ENCODE data around the gene PRKN.
"Not testable (repeated sequence)": the region's sequence is repeated elsewhere in the genome, so short reads cannot be mapped to it uniquely, and the experiment has no call there.

PRKN gene

GRCh38 chr6:161534264-161534873 is 1193.2 kb downstream of the PRKN start:
- TF ChIP-seq ZNF274 (IDR thresholded peaks at IDR 0.05; ENCODE audit: low read depth, low read length) = no peak
- H3K4me3 ChIP-seq (ENCODE audit: low read length) = no peak overlapping the region

GRCh38 chr6:161533266-161533665 is 1194.3 kb downstream of the PRKN start:
- TF ChIP-seq ZNF274 (IDR thresholded peaks at IDR 0.05; ENCODE audit: low read depth, low read length) = no peak
- no peak overlapping the region for H3K4me3 ChIP-seq (ENCODE audit: low read length)

- TF ChIP-seq ZNF274 (IDR thresholded peaks at IDR 0.05; ENCODE audit: low read depth, low read length) = no peak
- no peak overlapping the region for H3K4me3 ChIP-seq (ENCODE audit: low read length)
Observed at GRCh38 chr6:161532536-161532935, 1195.0 kb downstream of the PRKN start.

- H3K4me3 ChIP-seq (ENCODE audit: low read length) = no peak overlapping the region
- no peak for TF ChIP-seq ZNF274 (IDR thresholded peaks at IDR 0.05; ENCODE audit: low read depth, low read length)
Observed at GRCh38 chr6:161526794-161527193, 1200.8 kb downstream of the PRKN start.

- TF ChIP-seq ZNF274 (IDR thresholded peaks at IDR 0.05; ENCODE audit: low read depth, low read length) = no peak
- H3K4me3 ChIP-seq (ENCODE audit: low read length) = no peak overlapping the region
Observed at GRCh38 chr6:161523362-161523761, 1204.2 kb downstream of the PRKN start.

GRCh38 chr6:161522276-161522675 is 1205.3 kb downstream of the PRKN start:
- TF ChIP-seq ZNF274 (IDR thresholded peaks at IDR 0.05; ENCODE audit: low read depth, low read length) = no peak
- no peak overlapping the region for H3K4me3 ChIP-seq (ENCODE audit: low read length)

GRCh38 chr6:161511447-161512095 is 1216.0 kb downstream of the PRKN start:
- no peak for TF ChIP-seq ZNF274 (IDR thresholded peaks at IDR 0.05; ENCODE audit: low read depth, low read length)

GRCh38 chr6:161508341-161508740 is 1219.2 kb downstream of the PRKN start:
- TF ChIP-seq ZNF274 (IDR thresholded peaks at IDR 0.05; ENCODE audit: low read depth, low read length) = no peak
- H3K4me3 ChIP-seq (ENCODE audit: low read length) = no peak overlapping the region

More at GRCh38 chr6:161511447-161512095, 1216.0 kb downstream of the PRKN start:
- H3K4me3 ChIP-seq (ENCODE audit: low read length) = no peak overlapping the region

- no peak for TF ChIP-seq ZNF274 (IDR thresholded peaks at IDR 0.05; ENCODE audit: low read depth, low read length)
- no peak overlapping the region for H3K4me3 ChIP-seq (ENCODE audit: low read length)
Observed at GRCh38 chr6:161507375-161507774, 1220.2 kb downstream of the PRKN start.

- no peak for TF ChIP-seq ZNF274 (IDR thresholded peaks at IDR 0.05; ENCODE audit: low read depth, low read length)
- H3K4me3 ChIP-seq (ENCODE audit: low read length) = no peak overlapping the region
Observed at GRCh38 chr6:161503570-161503969, 1224.0 kb downstream of the PRKN start.

- no peak overlapping the region for H3K4me3 ChIP-seq (ENCODE audit: low read length)
- TF ChIP-seq ZNF274 (IDR thresholded peaks at IDR 0.05; ENCODE audit: low read depth, low read length) = no peak
Observed at GRCh38 chr6:161498881-161499280, 1228.7 kb downstream of the PRKN start.

GRCh38 chr6:161498359-161498758 is 1229.2 kb downstream of the PRKN start:
- TF ChIP-seq ZNF274 (IDR thresholded peaks at IDR 0.05; ENCODE audit: low read depth, low read length) = no peak
- no peak overlapping the region for H3K4me3 ChIP-seq (ENCODE audit: low read length)

GRCh38 chr6:161496941-161497340 is 1230.6 kb downstream of the PRKN start:
- no peak overlapping the region for H3K4me3 ChIP-seq (ENCODE audit: low read length)
- TF ChIP-seq ZNF274 (IDR thresholded peaks at IDR 0.05; ENCODE audit: low read depth, low read length) = no peak

GRCh38 chr6:161496271-161496670 is 1231.3 kb downstream of the PRKN start:
- not testable (repeated sequence) for H3K4me3 ChIP-seq (ENCODE audit: low read length)

GRCh38 chr6:161494566-161494965 is 1233.0 kb downstream of the PRKN start:
- H3K4me3 ChIP-seq (ENCODE audit: low read length) = no peak overlapping the region
- TF ChIP-seq ZNF274 (IDR thresholded peaks at IDR 0.05; ENCODE audit: low read depth, low read length) = no peak

Data from GM08714 (cell line).